A172 (cell line): ENCODE data around the gene EXOC7. TPM values are rescaled to one million over a fixed set of nuclear protein-coding genes. Genes with fewer than 3 reads are reported as not detected.
"Not testable (repeated sequence)": the region's sequence is repeated elsewhere in the genome, so short reads cannot be mapped to it uniquely, and the experiment has no call there.

Experiments
- DNase-seq: peaks from one replicate; pipeline ENCODE4 v3.0.0-alpha.2; 2015; ENCODE audit warnings: low spot score
- total RNA-seq: library from RNA; depleted of rRNA; stranded (reverse); fragments of >200 nt; shearing (Covaris generic); gene quantifications from 2 replicates; pipeline ENCODE4 v1.2.3, GENCODE V29; 2014; rRNA removed

EXOC7 gene
- total RNA-seq, 1 experiment from 2014 or later, result 104 TPM

DNA sequence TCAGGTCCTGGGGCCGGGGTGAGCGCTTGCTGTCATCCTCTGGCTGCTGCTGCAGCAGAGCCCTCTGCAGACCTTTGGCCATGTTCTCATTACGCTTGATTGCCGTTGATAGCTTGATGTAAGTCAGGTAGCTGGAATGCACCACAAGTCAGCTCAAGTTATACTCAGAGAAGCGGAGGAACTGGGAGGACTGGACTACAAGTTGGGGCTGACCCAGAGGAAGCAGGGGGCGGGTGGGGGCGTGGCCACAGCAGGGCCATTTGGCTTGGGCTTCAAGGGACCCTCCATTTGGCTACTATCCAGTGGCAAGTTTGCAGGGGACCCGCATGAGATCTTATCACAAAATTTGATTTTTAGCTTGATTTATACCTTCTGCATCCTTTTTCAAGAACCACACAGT, 57.5 kb downstream of the EXOC7 start:
- no peak for DNase-seq

GRCh38 chr17:76044475-76045007, 59.0 kb downstream of the EXOC7 start:
- DNase-seq, result not testable (repeated sequence)

DNA sequence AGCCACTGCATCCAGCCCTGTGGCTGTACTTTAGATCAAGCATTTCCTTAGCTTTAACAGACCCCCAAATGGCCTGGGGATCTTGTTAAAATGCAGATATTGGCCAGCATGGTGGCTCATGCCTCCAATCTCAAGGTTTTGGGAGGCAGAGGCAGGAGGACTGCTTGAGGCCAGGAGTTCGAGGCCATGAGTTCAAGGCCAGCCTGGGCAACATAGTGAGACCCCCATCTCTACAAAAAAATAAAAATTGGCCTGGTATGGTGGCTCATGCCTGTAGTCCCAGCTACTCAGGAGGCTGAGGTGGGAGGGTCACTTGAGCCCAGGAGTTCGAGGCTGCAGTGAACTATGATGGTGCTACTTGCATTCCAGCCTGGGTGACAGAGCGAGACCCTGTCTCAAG, 60.7 kb downstream of the EXOC7 start:
- not testable (repeated sequence) for DNase-seq

DNA sequence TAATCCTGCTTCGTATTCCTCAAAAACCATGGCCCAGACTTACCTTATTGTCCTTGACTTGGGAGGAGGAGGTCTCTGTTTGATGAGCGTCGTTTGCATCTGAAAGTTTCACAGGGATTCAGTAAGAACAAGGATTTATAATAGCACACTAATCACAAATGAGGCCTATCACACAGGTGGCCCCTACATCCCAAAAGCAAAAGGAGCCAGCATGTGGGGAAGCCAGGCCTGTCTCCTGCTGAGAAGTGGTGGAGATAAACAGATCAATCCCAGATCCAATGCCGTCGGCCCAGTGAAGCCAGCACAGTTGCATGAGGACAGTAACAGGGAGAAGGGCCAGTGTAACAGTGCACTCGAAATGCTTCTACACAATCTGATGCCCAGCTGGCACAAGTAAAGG, 63.2 kb downstream of the EXOC7 start:
- DNase-seq, result no peak

DNA sequence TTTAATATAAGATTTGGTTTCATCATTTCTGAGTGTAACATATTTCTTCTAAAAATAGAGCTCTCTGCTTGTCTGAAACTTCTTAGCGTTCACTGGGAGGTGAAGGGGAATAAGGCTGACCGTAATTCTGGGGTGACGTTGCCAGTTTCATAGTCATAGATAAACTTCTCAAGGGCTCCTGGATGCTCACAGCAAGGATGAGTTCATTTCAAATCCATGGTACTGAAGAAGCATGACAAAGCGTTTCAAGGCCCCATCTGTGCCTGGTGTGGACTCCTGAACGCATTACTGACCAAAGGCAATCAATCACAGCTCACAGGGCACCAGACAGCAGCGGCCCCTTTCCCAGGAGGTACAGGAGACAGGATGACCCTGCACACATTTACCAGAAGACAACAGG, 64.5 kb downstream of the EXOC7 start:
- DNase-seq, result no peak

DNA sequence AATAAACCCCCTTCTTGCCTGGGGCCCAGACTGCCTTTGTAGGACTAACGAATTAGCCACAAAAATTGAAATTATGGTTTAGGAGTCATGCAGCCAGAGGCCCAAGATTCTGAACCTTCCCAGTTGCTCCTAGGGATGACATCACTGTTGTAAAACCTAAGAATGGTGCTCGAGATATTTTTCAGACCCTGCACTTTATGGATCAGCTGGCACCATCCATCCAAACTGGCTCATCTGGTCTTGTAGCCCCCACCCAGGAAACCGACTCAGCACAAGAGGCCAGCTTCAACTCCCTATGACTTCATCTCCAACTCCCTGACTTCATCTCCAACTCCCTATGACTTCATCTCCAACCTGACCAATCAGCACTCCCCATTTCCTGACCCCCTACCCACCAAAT, 65.5 kb downstream of the EXOC7 start:
- DNase-seq, result no peak

DNA sequence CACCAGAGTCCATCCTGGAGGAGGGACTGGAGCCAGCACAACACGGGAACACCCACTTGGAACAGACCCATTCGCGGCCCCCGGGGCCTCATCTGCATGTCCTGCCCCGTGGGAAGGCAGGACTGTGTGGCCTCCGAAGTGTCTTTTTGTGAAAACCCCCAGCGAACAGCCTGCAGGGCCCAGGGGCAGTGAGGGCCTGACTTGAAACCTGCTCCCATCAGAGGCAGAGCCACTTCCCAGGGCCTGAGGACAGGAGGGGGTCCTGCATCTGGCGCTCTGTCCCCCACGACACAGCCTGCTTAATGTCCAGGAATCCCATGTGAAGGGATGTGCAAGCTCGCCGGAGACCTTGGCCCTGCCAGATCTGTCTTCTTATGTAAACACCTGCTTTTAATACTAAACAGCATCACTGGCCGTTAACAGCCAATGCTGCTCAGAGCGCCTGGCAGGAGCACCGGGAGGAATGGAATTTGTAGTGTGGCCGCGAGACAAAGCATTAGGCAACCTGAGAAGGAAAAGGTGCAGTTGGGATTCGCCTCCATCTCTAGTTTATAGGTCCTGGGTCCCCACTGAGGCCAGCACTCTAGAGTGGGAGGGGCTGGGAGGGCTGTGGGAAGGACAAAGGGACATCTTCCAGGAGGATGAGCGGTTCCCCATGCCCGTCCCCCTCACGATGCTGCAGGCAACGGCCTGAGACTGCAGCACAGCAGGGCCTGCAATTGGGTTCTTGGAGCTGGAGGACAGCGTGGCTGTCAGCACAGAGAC, 66.9 kb downstream of the EXOC7 start:
- no peak for DNase-seq

DNA sequence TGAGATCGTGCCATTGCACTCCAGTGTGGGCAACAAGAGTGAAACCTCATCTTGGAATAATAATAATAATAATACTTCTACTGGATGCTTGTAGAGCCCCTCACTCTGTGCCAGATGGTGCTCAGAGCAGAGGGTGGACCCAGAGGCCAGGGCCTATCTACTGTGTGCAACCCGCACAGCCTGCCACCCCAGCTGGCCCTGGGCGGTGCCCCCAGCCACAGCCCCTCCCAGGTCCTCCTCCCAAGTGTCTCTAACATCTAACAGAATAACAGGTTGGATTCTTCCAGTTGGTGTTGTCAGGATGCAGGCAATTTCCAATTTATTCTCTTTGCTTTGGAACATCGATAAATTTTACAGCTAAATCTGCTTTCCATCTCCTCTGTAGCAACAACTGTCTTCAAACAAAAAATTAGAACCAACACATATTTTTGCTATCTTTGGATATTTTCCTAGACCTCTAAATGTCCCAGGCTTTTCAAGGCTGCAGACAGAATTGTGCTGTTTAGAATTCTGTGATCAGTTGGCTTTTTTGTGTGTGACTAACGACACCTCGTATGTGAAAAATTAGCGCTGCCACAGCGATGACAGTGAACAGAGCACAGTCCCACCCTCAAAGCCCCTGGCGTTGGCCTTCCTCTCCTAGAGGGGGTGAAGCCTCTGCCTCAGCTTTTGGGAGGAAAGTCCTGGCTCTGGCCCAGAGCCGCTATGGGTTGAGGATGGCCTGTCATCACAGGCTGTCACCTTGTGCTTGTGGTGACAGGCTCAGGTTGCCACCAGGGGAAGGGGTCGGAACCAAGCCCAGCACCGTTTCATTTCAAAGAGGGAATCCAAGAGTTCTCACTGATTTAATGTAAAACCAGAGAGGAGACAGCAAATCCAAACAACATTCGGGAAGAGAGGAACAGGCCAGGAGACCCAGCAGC, 68.9 kb downstream of the EXOC7 start:
- no peak for DNase-seq

DNA sequence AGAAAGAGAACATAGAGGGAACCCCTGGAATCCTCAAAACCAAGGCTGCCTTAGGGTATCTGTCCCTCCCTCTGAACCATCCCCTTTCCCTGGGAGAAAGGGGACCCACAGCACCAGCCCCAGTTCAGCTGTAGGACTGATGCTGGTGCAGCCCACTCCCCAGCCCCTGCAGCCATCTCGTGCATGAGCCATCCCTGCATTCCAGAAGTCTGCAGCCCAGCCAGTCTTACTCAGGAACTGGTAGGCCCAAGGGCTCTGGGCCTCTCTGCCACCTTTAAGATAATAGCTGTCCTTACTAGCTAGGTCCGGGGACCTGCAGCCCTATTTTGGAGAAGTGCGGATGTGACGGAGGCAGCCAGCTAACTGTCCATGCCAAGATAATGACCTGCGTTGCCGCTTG, 70.4 kb downstream of the EXOC7 start:
- DNase-seq, result no peak

DNA sequence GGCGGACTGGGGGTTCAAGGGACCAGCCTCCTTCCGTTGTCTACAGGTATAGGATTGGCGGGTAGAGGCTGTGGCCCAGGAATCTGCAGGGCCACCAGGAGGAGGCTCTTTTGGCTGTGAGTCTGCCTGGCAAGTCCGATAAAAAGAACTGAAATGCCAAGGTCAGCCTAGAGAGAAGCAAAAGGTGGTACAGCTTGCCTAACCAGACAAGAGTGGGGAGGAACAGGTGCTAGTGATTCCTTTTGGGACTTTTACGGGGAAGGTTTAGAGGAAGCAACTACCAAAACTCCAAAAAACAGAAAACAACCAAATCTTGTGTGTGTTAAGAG, 70.8 kb downstream of the EXOC7 start:
- no peak for DNase-seq

DNA sequence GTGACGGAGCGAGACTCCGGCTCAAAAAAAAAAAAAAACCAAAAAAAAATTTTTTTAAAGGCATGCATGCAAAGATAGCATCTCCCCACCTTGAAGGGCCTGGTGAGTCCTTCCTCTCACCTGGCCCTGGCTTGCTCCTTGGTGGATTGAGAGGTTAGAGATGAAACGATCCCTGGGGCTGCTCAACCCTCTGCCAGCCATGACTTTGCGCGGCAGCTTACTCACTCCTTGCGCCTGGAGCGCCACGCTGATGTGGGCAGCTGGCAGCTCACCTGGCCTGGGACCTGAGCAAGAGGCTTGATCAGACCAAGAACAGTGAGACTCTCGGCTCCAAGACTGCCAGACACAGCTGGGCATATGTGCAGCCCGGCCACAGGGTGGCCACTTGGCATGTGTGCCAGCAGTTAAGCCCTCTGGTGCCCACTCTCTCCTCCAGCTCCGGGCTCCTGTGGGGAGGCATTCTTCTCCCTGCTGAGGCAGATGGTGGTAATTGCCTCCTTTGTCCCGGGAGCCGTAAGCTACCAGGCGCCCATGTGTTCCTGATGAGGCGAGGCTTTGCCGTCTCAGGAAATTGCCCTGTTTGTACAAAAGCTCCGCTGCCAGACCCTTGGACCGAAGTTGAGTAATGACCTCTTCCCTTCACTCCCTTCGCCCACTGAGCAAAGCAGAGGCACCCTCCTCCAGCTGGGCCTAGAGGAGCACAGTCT, 71.4 kb downstream of the EXOC7 start:
- DNase-seq, result no peak

Other genes starting within 250 kb of the EXOC7 start
- gene WBP2, start 248.5 kb downstream of the EXOC7 start, total RNA-seq, result 68.5 and 70.0 TPM in 2 replicates
- 159 and 173 TPM in 2 replicates for gene TRIM47, start 225.2 kb downstream of the EXOC7 start, total RNA-seq
- gene TRIM65, start 206.8 kb downstream of the EXOC7 start, total RNA-seq, result 32.7 and 41.4 TPM in 2 replicates
- gene MRPL38, start 198.9 kb downstream of the EXOC7 start, total RNA-seq, result 55.1 and 58.4 TPM in 2 replicates
- gene FBF1, start 162.7 kb downstream of the EXOC7 start, total RNA-seq, result 9.9 and 12.5 TPM in 2 replicates
- 47.5 and 48.6 TPM in 2 replicates for gene ACOX1, start 124.6 kb downstream of the EXOC7 start, total RNA-seq
- gene TEN1, start 124.5 kb downstream of the EXOC7 start, total RNA-seq, result 23.4 and 28.4 TPM in 2 replicates
- 5.7 and 7.6 TPM in 2 replicates for gene CDK3, start 102.9 kb downstream of the EXOC7 start, total RNA-seq
- gene EVPL, start 76.5 kb downstream of the EXOC7 start, total RNA-seq, result not detected in 2 replicates
- 34.6 and 45.0 TPM in 2 replicates for gene SRP68, start 31.3 kb downstream of the EXOC7 start, total RNA-seq
- 0.19 TPM in 1 of 2 replicates, not detected in the other for gene GALR2, start 29.0 kb downstream of the EXOC7 start, total RNA-seq
- gene ZACN, start 24.6 kb downstream of the EXOC7 start, total RNA-seq, result not detected in 2 replicates
- not detected in 2 replicates for gene FOXJ1, start 37.5 kb upstream of the EXOC7 start, total RNA-seq
- 7.0 and 8.3 TPM in 2 replicates for gene RNF157, start 136.7 kb upstream of the EXOC7 start, total RNA-seq
- gene UBALD2, start 161.6 kb upstream of the EXOC7 start, total RNA-seq, result 2.7 and 6.5 TPM in 2 replicates
- 2.1 and 2.8 TPM in 2 replicates for gene QRICH2, start 204.5 kb upstream of the EXOC7 start, total RNA-seq